Karpas-422 (cell line): ENCODE data around the gene CLMN. TPM values are rescaled to one million over a fixed set of nuclear protein-coding genes. Genes with fewer than 3 reads are reported as not detected.

Source experiments
- DNase-seq: peaks from one replicate; pipeline ENCODE4 v3.0.0-alpha.2; 2015
- H2AFZ ChIP-seq: fragments of 200-600 bp; sonication (generic); 2 replicates; pipeline ENCODE4 v1.6.1; 2014; ENCODE audit warnings: antibody characterized with exemption, low read length, mixed read lengths
- H3K27ac ChIP-seq: fragments of 200-600 bp; sonication (generic); 2 replicates; pipeline ENCODE4 v1.5.1; 2014; ENCODE audit warnings: mild to moderate bottlenecking, low read length, moderate library complexity
- H3K27me3 ChIP-seq: fragments of 200-600 bp; sonication (generic); 2 replicates; pipeline ENCODE4 v1.6.1; 2014; ENCODE audit warnings: low read length, mixed read lengths
- H3K36me3 ChIP-seq: fragments of 200-600 bp; sonication (generic); 2 replicates; pipeline ENCODE4 v1.6.1; 2014; ENCODE audit warnings: low read length, mixed read lengths; ENCODE audit not compliant: insufficient read depth
- H3K4me1 ChIP-seq: fragments of 200-600 bp; sonication (generic); 2 replicates; pipeline ENCODE4 v1.6.1; 2014; ENCODE audit warnings: mild to moderate bottlenecking, low read length, mixed read lengths
- H3K4me2 ChIP-seq: fragments of 200-600 bp; sonication (generic); 2 replicates; pipeline ENCODE4 v1.6.1; 2014; ENCODE audit warnings: low read length, low read depth, mild to moderate bottlenecking; ENCODE audit not compliant: poor library complexity, severe bottlenecking
- H3K4me3 ChIP-seq: fragments of 200-600 bp; sonication (generic); 2 replicates; pipeline ENCODE4 v1.5.1; 2014; ENCODE audit warnings: mild to moderate bottlenecking, antibody characterized with exemption, low read length, mixed read lengths
- H3K79me2 ChIP-seq: fragments of 200-600 bp; sonication (generic); 2 replicates; pipeline ENCODE4 v1.6.1; 2014; ENCODE audit warnings: mild to moderate bottlenecking, low read length, mixed read lengths
- H3K9ac ChIP-seq: fragments of 200-600 bp; sonication (generic); 2 replicates; pipeline ENCODE4 v1.6.0; 2014; ENCODE audit warnings: low read length
- H3K9me2 ChIP-seq: fragments of 200-600 bp; sonication (generic), shearing (Covaris generic); replicated peaks from 2 replicates; pipeline ENCODE4 v1.6.0; 2014; ENCODE audit warnings: mild to moderate bottlenecking, low read length, moderate library complexity; ENCODE audit not compliant: insufficient read depth
- H3K9me3 ChIP-seq: fragments of 300-700, 200-600 bp; sonication (generic); 2 replicates; pipeline ENCODE4 v1.6.1; 2014; ENCODE audit warnings: low read length, mixed read lengths
- H4K20me1 ChIP-seq: fragments of 200-600 bp; sonication (generic); 2 replicates; pipeline ENCODE4 v1.6.1; 2014; ENCODE audit warnings: mild to moderate bottlenecking, antibody characterized with exemption, low read length, low read depth; ENCODE audit not compliant: insufficient read depth
- total RNA-seq: library from RNA; depleted of rRNA; stranded (reverse); fragments of >200 nt; shearing (Covaris generic); gene quantifications from 2 replicates; pipeline ENCODE4 v1.2.3, GENCODE V29; 2014; ENCODE audit warnings: low replicate concordance

The CLMN gene
- total RNA-seq, 1 experiment from 2014 or later = 56.1 TPM

DNA sequence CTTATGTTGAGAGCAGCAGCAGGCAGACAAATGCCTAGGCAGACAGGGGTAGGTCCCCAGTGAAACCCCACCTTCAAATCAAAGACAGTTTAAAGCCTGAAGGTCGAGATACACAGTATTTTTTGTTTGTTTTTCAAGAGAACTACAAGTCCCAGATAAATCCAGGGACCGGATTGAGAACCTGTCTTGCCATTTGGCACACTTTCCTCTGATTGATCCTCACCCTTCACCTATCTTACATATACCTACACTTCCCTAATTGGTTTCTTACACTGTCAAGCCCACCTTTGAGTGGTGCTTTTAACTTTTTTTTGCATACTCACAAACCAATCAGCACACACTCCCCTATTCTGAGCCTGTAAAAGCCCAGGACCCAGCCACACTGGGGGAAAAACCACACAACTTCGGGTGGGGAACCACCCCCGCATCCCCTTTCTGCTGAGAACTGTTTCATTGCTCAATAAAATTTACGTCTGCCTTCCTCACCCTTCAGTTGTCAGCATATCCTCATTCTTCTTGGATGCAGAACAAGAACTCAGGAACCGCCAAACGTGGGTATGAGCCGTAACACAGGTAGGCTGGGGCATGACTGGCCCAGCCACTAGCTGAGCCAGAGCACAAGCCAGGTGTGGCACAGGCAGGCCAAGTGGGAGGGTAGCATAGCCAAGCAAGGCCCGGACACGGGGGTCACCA is 173.5 kb downstream of the CLMN start:
- H3K4me2 ChIP-seq = no peak overlapping the region
- no peaks in the 10 kb centered on the region for H3K9me2 ChIP-seq
- no peak for DNase-seq
- H3K27me3 ChIP-seq = no peaks in the 10 kb centered on the region
- H3K27ac ChIP-seq = no peak overlapping the region
- H3K36me3 ChIP-seq = peaks cover 18% of the 10 kb centered on the region; the same call in 1 of the 2 replicates
- no peak overlapping the region for H3K9ac ChIP-seq
- peaks cover 49% of the 10 kb centered on the region for H3K4me1 ChIP-seq
- peaks cover 21% of the 10 kb centered on the region; the same call in 1 of the 2 replicates for H4K20me1 ChIP-seq
- H2AFZ ChIP-seq = no peak overlapping the region
- H3K79me2 ChIP-seq = peaks cover 100% of the 10 kb centered on the region
- no peaks in the 10 kb centered on the region; the same call in 1 of the 2 replicates for H3K9me3 ChIP-seq
- no peak overlapping the region for H3K4me3 ChIP-seq

GRCh38 chr14:95144849-95145248 is 174.9 kb downstream of the CLMN start:
- Histone ChIP-seq H3K4me1 (peaks cover 52% of the 10 kb centered on the region), H3K36me3 (peaks cover 18% of the 10 kb centered on the region; the same call in 1 of the 2 replicates), H3K79me2 (peaks cover 100% of the 10 kb centered on the region)

DNA sequence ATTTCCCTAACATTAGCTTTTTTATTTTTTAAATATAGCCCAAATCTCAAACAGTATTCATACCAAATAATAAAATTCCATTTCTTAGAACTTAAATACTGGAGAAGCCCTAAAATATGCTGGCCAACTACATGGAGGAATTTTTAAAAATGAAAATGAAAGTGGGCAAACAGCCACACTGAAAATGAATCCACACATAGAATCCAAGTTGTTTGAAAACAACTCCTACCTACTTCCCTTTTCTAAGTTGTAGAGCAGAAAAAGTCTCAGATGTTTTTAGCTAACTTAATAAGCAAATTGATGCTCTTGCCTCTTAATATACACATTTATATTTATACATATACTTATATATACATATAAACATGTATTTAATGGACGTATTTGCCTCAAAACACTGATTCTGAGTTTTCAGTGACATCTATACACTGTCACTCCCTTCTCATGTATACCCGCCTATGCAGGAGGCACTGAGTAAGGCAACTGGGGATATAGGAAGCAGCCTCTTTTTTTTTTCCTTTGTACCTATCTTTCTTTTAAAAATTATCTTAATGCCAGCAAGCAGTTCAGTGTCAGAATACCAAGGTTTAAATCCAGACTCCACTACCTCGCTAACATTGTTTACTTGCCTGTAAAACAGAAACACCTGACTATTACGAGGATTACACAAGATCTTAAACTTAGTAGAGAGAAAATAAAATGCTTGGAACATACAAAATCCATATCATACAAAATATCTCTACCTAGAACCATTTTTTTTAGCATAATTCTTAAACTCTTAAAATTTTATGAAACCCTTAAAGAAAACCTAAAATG is 175.7 kb downstream of the CLMN start:
- peak; percentile 62 for DNase-seq
- H3K27me3 ChIP-seq = no peaks in the 10 kb centered on the region
- no peak overlapping the region for H3K4me3 ChIP-seq
- H3K9ac ChIP-seq = no peak overlapping the region
- H3K9me2 ChIP-seq = no peaks in the 10 kb centered on the region
- peaks cover 100% of the 10 kb centered on the region for H3K79me2 ChIP-seq
- H3K36me3 ChIP-seq = peaks cover 26% of the 10 kb centered on the region
- H3K4me2 ChIP-seq = peak overlapping the region; percentile 91
- peaks cover 12% of the 10 kb centered on the region; the same call in 1 of the 2 replicates for H4K20me1 ChIP-seq
- peaks cover 61% of the 10 kb centered on the region for H3K4me1 ChIP-seq
- no peak overlapping the region for H2AFZ ChIP-seq
- H3K9me3 ChIP-seq = no peaks in the 10 kb centered on the region; the same call in 1 of the 2 replicates
- H3K27ac ChIP-seq = peak overlapping the region; percentile 90

More at GRCh38 chr14:95144849-95145248, 174.9 kb downstream of the CLMN start:
- Histone ChIP-seq H3K4me3 (no peak overlapping the region), H3K9ac (no peak overlapping the region), H4K20me1 (peaks cover 12% of the 10 kb centered on the region; the same call in 1 of the 2 replicates), H3K27me3 (no peaks in the 10 kb centered on the region), H3K9me2 (no peaks in the 10 kb centered on the region), H3K4me2 (peak overlapping the region; percentile 91), H2AFZ (no peak overlapping the region), H3K27ac (peak overlapping the region; percentile 90), H3K9me3 (no peaks in the 10 kb centered on the region; the same call in 1 of the 2 replicates)
- DNase-seq = no peak

DNA sequence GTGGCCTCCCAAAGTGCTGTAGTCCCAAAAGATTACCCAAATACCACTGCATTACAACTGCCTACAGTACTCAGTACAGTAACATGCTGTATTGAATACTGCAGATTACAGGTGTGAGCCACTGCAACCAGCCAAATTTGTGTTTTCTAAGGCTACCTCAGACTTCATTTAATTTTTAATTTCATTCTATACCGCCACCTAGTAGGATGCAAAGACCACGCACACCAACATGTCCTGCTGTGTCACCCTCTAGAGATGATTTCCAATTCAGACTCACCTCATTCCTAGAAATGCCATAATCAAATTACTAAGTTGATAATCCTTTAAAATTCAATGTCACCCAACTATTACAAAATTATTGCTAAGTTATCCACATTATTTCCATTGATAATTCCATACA is 177.5 kb downstream of the CLMN start:
- H3K9ac ChIP-seq = peak overlapping the region; percentile 48
- H2AFZ ChIP-seq = no peak overlapping the region
- peaks cover 11% of the 10 kb centered on the region; the same call in 1 of the 2 replicates for H4K20me1 ChIP-seq
- H3K4me1 ChIP-seq = peaks cover 67% of the 10 kb centered on the region
- DNase-seq = peak; percentile 69
- no peaks in the 10 kb centered on the region for H3K27me3 ChIP-seq
- H3K27ac ChIP-seq = peak overlapping the region; percentile 90
- H3K9me2 ChIP-seq = no peaks in the 10 kb centered on the region
- peaks cover 19% of the 10 kb centered on the region for H3K36me3 ChIP-seq
- peak overlapping the region; percentile 47 for H3K4me3 ChIP-seq
- peak overlapping the region; percentile 91 for H3K4me2 ChIP-seq
- no peaks in the 10 kb centered on the region; the same call in 1 of the 2 replicates for H3K9me3 ChIP-seq
- H3K79me2 ChIP-seq = peaks cover 98% of the 10 kb centered on the region

DNA sequence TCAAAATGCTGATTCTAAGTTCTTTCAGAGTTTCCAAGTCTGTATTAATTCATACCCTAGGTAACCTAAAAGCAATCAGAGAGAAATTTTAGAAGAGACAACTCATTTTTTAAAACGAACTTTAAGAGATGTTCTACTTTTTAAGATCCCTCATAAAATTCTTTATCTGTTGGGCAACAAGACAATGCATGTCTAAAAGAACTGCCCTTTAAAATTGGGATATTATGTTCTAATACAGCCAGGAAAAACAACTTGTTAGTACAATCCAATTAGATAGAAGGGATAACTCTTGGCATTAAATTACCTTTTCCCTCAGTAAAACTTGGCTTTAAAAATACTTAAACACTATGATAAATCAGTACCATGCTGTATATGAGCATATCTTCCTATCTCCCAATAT is 178.0 kb downstream of the CLMN start:
- peaks cover 15% of the 10 kb centered on the region for H3K36me3 ChIP-seq
- H3K27ac ChIP-seq = peak overlapping the region; percentile 90
- no peaks in the 10 kb centered on the region for H3K9me2 ChIP-seq
- H2AFZ ChIP-seq = no peak overlapping the region
- no peaks in the 10 kb centered on the region; the same call in 1 of the 2 replicates for H3K9me3 ChIP-seq
- H3K9ac ChIP-seq = peak overlapping the region; percentile 48
- H3K4me3 ChIP-seq = peak overlapping the region; percentile 47
- peaks cover 67% of the 10 kb centered on the region for H3K4me1 ChIP-seq
- peaks cover 11% of the 10 kb centered on the region; the same call in 1 of the 2 replicates for H4K20me1 ChIP-seq
- H3K79me2 ChIP-seq = peaks cover 98% of the 10 kb centered on the region
- H3K27me3 ChIP-seq = no peaks in the 10 kb centered on the region
- H3K4me2 ChIP-seq = peak overlapping the region; percentile 91
- DNase-seq = no peak

GRCh38 chr14:95140060-95140858 is 179.4 kb downstream of the CLMN start:
- peak overlapping the region; percentile 47 for H3K4me3 ChIP-seq
- H4K20me1 ChIP-seq = peaks cover 8% of the 10 kb centered on the region; the same call in 1 of the 2 replicates

DNA sequence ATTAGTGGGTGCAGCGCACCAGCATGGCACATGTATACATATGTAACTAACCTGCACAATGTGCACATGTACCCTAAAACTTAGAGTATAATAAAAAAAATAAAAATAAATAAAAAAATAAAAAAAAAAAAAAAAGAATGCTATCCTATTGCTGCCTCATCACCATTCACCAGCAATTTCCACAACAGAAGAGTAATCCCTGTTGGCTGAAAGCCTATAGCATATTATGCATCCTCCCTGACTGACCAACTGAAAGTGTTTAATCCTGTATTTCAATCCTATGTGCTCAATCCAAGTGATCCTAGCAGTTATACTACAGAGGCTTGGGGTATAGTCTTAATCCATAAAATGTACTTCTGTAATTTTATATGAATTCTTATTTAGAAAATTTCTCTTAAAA is 180.8 kb downstream of the CLMN start:
- Histone ChIP-seq H3K4me3 (no peak overlapping the region), H3K36me3 (peaks cover 25% of the 10 kb centered on the region), H3K9me3 (no peaks in the 10 kb centered on the region), H2AFZ (no peak overlapping the region), H3K9me2 (no peaks in the 10 kb centered on the region), H3K27ac (peak overlapping the region; percentile 90), H3K79me2 (peaks cover 98% of the 10 kb centered on the region), H3K27me3 (no peaks in the 10 kb centered on the region), H3K4me1 (peaks cover 55% of the 10 kb centered on the region), H4K20me1 (peaks cover 8% of the 10 kb centered on the region; the same call in 1 of the 2 replicates), H3K9ac (no peak overlapping the region), H3K4me2 (no peak overlapping the region)
- DNase-seq = no peak

More at GRCh38 chr14:95140060-95140858, 179.4 kb downstream of the CLMN start:
- peak overlapping the region; percentile 48 for H3K9ac ChIP-seq
- H3K79me2 ChIP-seq = peaks cover 98% of the 10 kb centered on the region
- H3K4me1 ChIP-seq = peaks cover 67% of the 10 kb centered on the region
- H3K27ac ChIP-seq = peak overlapping the region; percentile 90
- H2AFZ ChIP-seq = no peak overlapping the region
- H3K27me3 ChIP-seq = no peaks in the 10 kb centered on the region
- peak; percentile 78 for DNase-seq
- peak overlapping the region; percentile 91 for H3K4me2 ChIP-seq
- peaks cover 13% of the 10 kb centered on the region for H3K36me3 ChIP-seq
- H3K9me2 ChIP-seq = no peaks in the 10 kb centered on the region
- H3K9me3 ChIP-seq = no peaks in the 10 kb centered on the region
